Natural killer cell (primary cell): ENCODE results near the gene NRCAM. TPM values are rescaled to one million over a fixed set of nuclear protein-coding genes. Genes with fewer than 3 reads are reported as not detected.

Experiments used
- ATAC-seq, 3 donors: fragments of 150-1000 bp in 2 of 3; fragments of 200-7000 bp in 1 of 3; cut with Tn5 transposase; 1 replicate in 1 of 3; 2 replicates in 2 of 3; pipeline ENCODE4 v1.10.0; 2021; ENCODE audit warnings: mild to moderate bottlenecking in 2 of 3, moderate library complexity in 2 of 3
- DNase-seq, 2 donors: peaks; one replicate each; pipeline versions ENCODE4 v3.0.0 to v3.0.0-alpha.2; 2013 to 2021; ENCODE audit warnings: mixed read lengths in 1 of 2
- H3K27ac ChIP-seq: one replicate; pipeline ENCODE4 v1.5.1; 2013; ENCODE audit warnings: mild to moderate bottlenecking, low read length
- H3K27me3 ChIP-seq: one replicate; pipeline ENCODE4 v1.6.1; 2013; ENCODE audit warnings: low read length; ENCODE audit not compliant: control insufficient read depth, insufficient read depth
- H3K36me3 ChIP-seq: one replicate; pipeline ENCODE4 v1.6.1; 2013; ENCODE audit warnings: low read length; ENCODE audit not compliant: control insufficient read depth, insufficient read depth
- H3K4me1 ChIP-seq: one replicate; pipeline ENCODE4 v1.6.1; 2013; ENCODE audit warnings: low read length; ENCODE audit not compliant: control insufficient read depth, insufficient read depth
- H3K4me3 ChIP-seq: one replicate; pipeline ENCODE4 v1.5.1; 2013; ENCODE audit warnings: low read length
- H3K9me3 ChIP-seq: one replicate; pipeline ENCODE4 v1.6.1; 2013; ENCODE audit warnings: low read length; ENCODE audit not compliant: control insufficient read depth, insufficient read depth
- H3K27ac Mint-ChIP-seq, 2 donors: one replicate each; pipeline ENCODE4 v1.8.0; 2022; ENCODE audit warnings: mild to moderate bottlenecking in 2 of 2, mixed read lengths in 2 of 2, moderate library complexity in 1 of 2
- H3K27me3 Mint-ChIP-seq, 2 donors: one replicate each; pipeline ENCODE4 v1.8.0; 2022; ENCODE audit warnings: low read depth in 2 of 2, mixed read lengths in 2 of 2
- H3K36me3 Mint-ChIP-seq: one replicate; pipeline ENCODE4 v1.8.0; 2022; ENCODE audit warnings: mixed read lengths
- H3K4me1 Mint-ChIP-seq, 2 donors: one replicate each; pipeline ENCODE4 v1.8.0; 2022; ENCODE audit warnings: mixed read lengths in 2 of 2
- H3K4me3 Mint-ChIP-seq: one replicate; pipeline ENCODE4 v1.8.0; 2022; ENCODE audit warnings: mild to moderate bottlenecking, moderate library complexity, mixed read lengths
- H3K9me3 Mint-ChIP-seq, 2 donors: one replicate each; pipeline ENCODE4 v1.8.0; 2022; ENCODE audit warnings: mixed read lengths in 2 of 2
- WGBS: methylation state at CpG from one replicate; pipeline ENCODE4 v1.1.7; 2013; ENCODE audit warnings: missing lambda C conversion rate; ENCODE audit not compliant: insufficient coverage; 5-methylcytosine and 5-hydroxymethylcytosine counted together
- intact Hi-C: fragments of 100-400 bp; cut with micrococcal nuclease; formaldehyde crosslinking; loops from one replicate; pipeline ENCODE4 v1.14.2; 2022
- total RNA-seq, 4 donors: library from RNA; stranded (reverse); fragments of 120-200 nt in 1 of 4; gene quantifications; one replicate each; pipeline versions ENCODE4 v1.2.3 to v1.2.4, GENCODE V29; 2013 to 2022
- TF ChIP-seq, protein P1 (sequence below): fragments of 200-600 bp; IDR thresholded peaks from one replicate; pipeline ENCODE4 v1.8.0; 2022; ENCODE audit warnings: antibody characterized with exemption

The NRCAM gene
- total RNA-seq, 3 donors from 2014 or later (not counting 1 experiment from before 2014, with no cell fraction given) = 0.27 to 0.95 (median 0.52) TPM

- TF ChIP-seq, protein P1, sequence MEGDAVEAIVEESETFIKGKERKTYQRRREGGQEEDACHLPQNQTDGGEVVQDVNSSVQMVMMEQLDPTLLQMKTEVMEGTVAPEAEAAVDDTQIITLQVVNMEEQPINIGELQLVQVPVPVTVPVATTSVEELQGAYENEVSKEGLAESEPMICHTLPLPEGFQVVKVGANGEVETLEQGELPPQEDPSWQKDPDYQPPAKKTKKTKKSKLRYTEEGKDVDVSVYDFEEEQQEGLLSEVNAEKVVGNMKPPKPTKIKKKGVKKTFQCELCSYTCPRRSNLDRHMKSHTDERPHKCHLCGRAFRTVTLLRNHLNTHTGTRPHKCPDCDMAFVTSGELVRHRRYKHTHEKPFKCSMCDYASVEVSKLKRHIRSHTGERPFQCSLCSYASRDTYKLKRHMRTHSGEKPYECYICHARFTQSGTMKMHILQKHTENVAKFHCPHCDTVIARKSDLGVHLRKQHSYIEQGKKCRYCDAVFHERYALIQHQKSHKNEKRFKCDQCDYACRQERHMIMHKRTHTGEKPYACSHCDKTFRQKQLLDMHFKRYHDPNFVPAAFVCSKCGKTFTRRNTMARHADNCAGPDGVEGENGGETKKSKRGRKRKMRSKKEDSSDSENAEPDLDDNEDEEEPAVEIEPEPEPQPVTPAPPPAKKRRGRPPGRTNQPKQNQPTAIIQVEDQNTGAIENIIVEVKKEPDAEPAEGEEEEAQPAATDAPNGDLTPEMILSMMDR = no peak
- H3K4me1 ChIP-seq = no peaks in the 10 kb centered on the region
- DNase-seq (no peak), ATAC-seq (no peak)
- Mint-ChIP-seq H3K27ac (no peak overlapping the region), H3K27me3 (peaks cover 0 to 3% of the 10 kb centered on the region in 2 donors), H3K36me3 (no peaks in the 10 kb centered on the region), H3K4me3 (no peak overlapping the region), H3K4me1 (no peaks in the 10 kb centered on the region), H3K9me3 (peaks cover 1 to 4% of the 10 kb centered on the region in 2 donors)
- H3K27me3 ChIP-seq = no peaks in the 10 kb centered on the region
- H3K4me3 ChIP-seq = no peak overlapping the region
- H3K9me3 ChIP-seq = no peaks in the 10 kb centered on the region
- no peak overlapping the region for H3K27ac ChIP-seq
- intact Hi-C loops = no loop called here
- no peaks in the 10 kb centered on the region for H3K36me3 ChIP-seq
- whole genome bisulfite sequencing = 77% methylated on average over 2 of the region's 6 CpGs
Observed at GRCh38 chr7:108367946-108368345, 88.3 kb downstream of the NRCAM start.

DNA sequence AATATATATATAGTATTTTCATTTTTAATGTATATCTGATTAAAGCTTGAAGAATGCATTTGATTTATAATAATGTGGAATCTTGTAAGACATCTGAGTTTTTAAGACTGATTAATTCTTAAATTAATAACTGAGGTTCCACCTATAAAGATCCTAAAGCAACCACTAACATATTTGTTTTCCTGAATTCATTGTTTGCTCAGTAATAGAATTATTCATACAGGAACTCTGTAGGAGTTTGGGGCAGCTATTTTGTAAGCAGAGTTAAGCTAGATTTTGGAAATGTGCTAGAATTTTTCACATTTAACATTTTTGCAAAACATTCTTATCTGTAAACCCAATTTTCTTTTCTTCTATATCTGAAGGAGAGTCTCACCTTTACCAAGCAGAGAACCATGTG is 88.9 kb downstream of the NRCAM start:
- H3K4me3 Mint-ChIP-seq = no peak overlapping the region
- H3K4me1 ChIP-seq = no peaks in the 10 kb centered on the region
- intact Hi-C loops = no loop called here
- no peaks in the 10 kb centered on the region for H3K4me1 Mint-ChIP-seq
- H3K27me3 Mint-ChIP-seq = peaks cover 0 to 3% of the 10 kb centered on the region in 2 donors
- no peak overlapping the region for H3K27ac Mint-ChIP-seq
- H3K36me3 Mint-ChIP-seq = no peaks in the 10 kb centered on the region
- no peaks in the 10 kb centered on the region for H3K36me3 ChIP-seq
- H3K9me3 ChIP-seq = no peaks in the 10 kb centered on the region
- H3K4me3 ChIP-seq = no peak overlapping the region
- no peak for DNase-seq
- TF ChIP-seq, protein P1 = no peak
- no peaks in the 10 kb centered on the region for H3K27me3 ChIP-seq
- H3K27ac ChIP-seq = no peak overlapping the region
- no peak for ATAC-seq
- peaks cover 0 to 4% of the 10 kb centered on the region in 2 donors for H3K9me3 Mint-ChIP-seq

- Histone ChIP-seq H3K4me3 (no peak overlapping the region), H3K27me3 (no peaks in the 10 kb centered on the region), H3K9me3 (no peaks in the 10 kb centered on the region), H3K4me1 (no peaks in the 10 kb centered on the region), H3K36me3 (no peaks in the 10 kb centered on the region), H3K27ac (no peak overlapping the region)
- H3K27me3 Mint-ChIP-seq = peaks cover 0 to 5% of the 10 kb centered on the region in 2 donors
- TF ChIP-seq, protein P1 = no peak
- intact Hi-C loops = no loop called here
- H3K4me3 Mint-ChIP-seq = no peak overlapping the region
- ATAC-seq (no peak), DNase-seq (no peak)
- no peak overlapping the region for H3K27ac Mint-ChIP-seq
- no peaks in the 10 kb centered on the region for H3K4me1 Mint-ChIP-seq
- H3K36me3 Mint-ChIP-seq = no peaks in the 10 kb centered on the region
- no peaks in the 10 kb centered on the region for H3K9me3 Mint-ChIP-seq
Observed at GRCh38 chr7:108363659-108364058, 92.6 kb downstream of the NRCAM start.

GRCh38 chr7:108360058-108360800 is 96.0 kb downstream of the NRCAM start:
- TF ChIP-seq, protein P1 = no peak
- H3K27ac Mint-ChIP-seq = no peak overlapping the region

More at GRCh38 chr7:108360058-108360800, 96.0 kb downstream of the NRCAM start:
- no peaks in the 10 kb centered on the region for H3K4me1 Mint-ChIP-seq
- Histone ChIP-seq H3K4me1 (no peaks in the 10 kb centered on the region), H3K27me3 (no peaks in the 10 kb centered on the region), H3K4me3 (no peak overlapping the region), H3K36me3 (no peaks in the 10 kb centered on the region), H3K27ac (no peak overlapping the region), H3K9me3 (no peaks in the 10 kb centered on the region)
- H3K36me3 Mint-ChIP-seq = no peaks in the 10 kb centered on the region
- DNase-seq = no peak
- no peak for ATAC-seq
- WGBS = 25% methylated on average over 2 of the region's 2 CpGs
- peaks cover 0 to 5% of the 10 kb centered on the region in 2 donors for H3K27me3 Mint-ChIP-seq
- no peak overlapping the region for H3K4me3 Mint-ChIP-seq
- peaks cover 0 to 3% of the 10 kb centered on the region in 2 donors for H3K9me3 Mint-ChIP-seq
- intact Hi-C loops = no loop called here
